A673 (cell line): Measurements from ENCODE around the gene CCDC24.

Source experiments
- EZH2 ChIP-seq: fragments of 200-600 bp; sonication (generic); IDR thresholded peaks from 2 replicates; pipeline ENCODE4 v1.6.1; 2017; ENCODE audit warnings: borderline replicate concordance, low read depth, mild to moderate bottlenecking, mixed read lengths, antibody characterized with exemption, low read length; ENCODE audit not compliant: poor library complexity, severe bottlenecking
- TF ChIP-seq, protein P1 (sequence below): fragments of 300-800, 200-600 bp; sonication (generic); conservative IDR thresholded peaks from 2 replicates; pipeline ENCODE4 v1.5.1; 2017; ENCODE audit warnings: low read depth, mild to moderate bottlenecking, antibody characterized with exemption, low read length, moderate library complexity, mixed read lengths

DNA sequence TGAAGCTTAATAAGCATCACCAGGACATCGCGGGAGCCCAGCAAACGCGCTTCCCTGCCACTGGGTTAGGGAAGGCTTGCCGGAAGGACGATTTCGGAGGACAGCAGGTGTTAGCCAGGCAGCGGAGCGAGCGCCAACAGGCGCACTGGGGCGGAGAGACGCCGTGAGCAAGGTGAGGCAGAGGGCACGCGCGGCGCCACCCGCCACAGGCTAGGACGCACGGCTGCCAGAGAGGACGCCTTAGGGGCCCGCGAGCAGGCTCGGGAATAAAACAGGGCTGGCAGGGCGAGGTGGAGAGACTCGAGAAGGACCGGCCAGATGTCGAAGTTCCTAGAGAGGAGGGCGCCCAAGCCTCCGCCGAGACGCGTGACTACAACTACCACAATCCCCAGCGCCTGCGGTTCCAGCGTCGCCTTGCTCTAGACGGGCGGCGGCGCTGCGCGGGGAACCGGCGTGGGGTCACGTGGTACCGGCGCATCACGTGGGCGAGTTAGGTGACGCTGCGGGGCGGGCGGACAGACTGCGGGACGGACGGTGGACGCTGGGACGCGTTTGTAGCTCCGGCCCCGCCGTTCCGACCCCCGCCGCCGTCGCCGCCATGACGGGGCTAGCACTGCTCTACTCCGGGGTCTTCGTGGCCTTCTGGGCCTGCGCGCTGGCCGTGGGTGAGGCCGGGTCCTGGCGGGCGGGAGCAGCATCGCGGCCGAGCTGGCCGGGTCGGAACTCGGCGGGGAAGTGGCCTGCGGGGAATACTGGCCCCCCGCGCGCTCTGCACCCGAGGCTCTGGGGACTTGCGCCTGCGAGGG is 16.8 kb upstream of the CCDC24 start, which contains the start of gene ATP6V0B:
- TF ChIP-seq, protein P1, sequence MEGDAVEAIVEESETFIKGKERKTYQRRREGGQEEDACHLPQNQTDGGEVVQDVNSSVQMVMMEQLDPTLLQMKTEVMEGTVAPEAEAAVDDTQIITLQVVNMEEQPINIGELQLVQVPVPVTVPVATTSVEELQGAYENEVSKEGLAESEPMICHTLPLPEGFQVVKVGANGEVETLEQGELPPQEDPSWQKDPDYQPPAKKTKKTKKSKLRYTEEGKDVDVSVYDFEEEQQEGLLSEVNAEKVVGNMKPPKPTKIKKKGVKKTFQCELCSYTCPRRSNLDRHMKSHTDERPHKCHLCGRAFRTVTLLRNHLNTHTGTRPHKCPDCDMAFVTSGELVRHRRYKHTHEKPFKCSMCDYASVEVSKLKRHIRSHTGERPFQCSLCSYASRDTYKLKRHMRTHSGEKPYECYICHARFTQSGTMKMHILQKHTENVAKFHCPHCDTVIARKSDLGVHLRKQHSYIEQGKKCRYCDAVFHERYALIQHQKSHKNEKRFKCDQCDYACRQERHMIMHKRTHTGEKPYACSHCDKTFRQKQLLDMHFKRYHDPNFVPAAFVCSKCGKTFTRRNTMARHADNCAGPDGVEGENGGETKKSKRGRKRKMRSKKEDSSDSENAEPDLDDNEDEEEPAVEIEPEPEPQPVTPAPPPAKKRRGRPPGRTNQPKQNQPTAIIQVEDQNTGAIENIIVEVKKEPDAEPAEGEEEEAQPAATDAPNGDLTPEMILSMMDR: no peak; the same call in 1 of the 2 replicates
- TF ChIP-seq EZH2: no peak
